AG10803 (cell line): ENCODE measurements around the gene NACA2.
"Not testable (repeated sequence)": the region's sequence is repeated elsewhere in the genome, so short reads cannot be mapped to it uniquely, and the experiment has no call there.

ENCODE experiments used
- DNase-seq: peaks from one replicate; pipeline ENCODE4 v3.0.0; 2010; ENCODE audit warnings: low read depth
- H3K4me3 ChIP-seq: 2 replicates; pipeline ENCODE4 v1.5.1; 2011; ENCODE audit warnings: mild to moderate bottlenecking, low read length, control low read depth
- TF ChIP-seq, protein P1 (sequence below): conservative IDR thresholded peaks from 2 replicates; pipeline ENCODE4 v1.5.1; 2011; ENCODE audit warnings: mild to moderate bottlenecking, low read length, control low read depth, inconsistent platforms

The NACA2 gene

DNA sequence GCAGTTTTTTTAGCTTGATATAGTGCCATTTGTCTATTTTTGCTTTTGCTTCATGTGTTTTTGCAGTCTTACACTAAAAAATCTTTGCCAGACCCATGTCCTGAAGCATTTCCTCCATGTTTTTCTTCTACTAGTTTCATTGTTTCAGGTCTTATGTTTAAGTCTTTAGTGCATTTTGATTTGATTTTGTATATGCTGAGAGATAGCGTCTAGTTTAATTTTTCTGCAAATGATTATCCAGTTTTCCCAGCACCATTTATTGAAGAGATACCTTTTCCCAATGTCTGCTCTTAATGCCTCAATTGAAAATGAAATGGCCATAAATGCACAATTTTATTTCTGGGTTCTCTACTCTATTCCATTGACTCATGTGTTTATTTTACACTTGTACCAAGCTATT, 40.8 kb upstream of the NACA2 start:
- H3K4me3 ChIP-seq = no peak overlapping the region
- DNase-seq = no peak
- TF ChIP-seq, protein P1, sequence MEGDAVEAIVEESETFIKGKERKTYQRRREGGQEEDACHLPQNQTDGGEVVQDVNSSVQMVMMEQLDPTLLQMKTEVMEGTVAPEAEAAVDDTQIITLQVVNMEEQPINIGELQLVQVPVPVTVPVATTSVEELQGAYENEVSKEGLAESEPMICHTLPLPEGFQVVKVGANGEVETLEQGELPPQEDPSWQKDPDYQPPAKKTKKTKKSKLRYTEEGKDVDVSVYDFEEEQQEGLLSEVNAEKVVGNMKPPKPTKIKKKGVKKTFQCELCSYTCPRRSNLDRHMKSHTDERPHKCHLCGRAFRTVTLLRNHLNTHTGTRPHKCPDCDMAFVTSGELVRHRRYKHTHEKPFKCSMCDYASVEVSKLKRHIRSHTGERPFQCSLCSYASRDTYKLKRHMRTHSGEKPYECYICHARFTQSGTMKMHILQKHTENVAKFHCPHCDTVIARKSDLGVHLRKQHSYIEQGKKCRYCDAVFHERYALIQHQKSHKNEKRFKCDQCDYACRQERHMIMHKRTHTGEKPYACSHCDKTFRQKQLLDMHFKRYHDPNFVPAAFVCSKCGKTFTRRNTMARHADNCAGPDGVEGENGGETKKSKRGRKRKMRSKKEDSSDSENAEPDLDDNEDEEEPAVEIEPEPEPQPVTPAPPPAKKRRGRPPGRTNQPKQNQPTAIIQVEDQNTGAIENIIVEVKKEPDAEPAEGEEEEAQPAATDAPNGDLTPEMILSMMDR = no peak

DNA sequence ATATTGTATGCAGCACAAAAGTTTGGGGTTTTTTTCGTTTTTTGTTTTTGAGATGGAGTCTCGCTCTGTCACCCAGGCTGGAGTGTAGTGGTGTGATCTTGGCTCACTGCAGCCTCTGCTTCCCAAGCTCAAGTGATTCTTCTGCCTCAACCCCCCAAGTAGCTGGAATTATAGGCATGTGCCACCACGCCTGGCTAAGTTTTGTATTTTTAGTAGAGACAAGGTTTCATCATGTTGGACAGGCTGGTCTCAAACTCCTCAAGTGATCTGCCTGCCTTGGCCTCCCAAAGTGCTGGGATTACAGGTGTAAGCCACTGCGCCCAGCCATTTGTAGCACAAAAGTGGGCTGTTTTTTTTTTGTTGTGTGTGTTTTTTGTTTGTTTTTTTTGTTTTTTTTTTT, 37.1 kb upstream of the NACA2 start:
- not testable (repeated sequence) for H3K4me3 ChIP-seq

DNA sequence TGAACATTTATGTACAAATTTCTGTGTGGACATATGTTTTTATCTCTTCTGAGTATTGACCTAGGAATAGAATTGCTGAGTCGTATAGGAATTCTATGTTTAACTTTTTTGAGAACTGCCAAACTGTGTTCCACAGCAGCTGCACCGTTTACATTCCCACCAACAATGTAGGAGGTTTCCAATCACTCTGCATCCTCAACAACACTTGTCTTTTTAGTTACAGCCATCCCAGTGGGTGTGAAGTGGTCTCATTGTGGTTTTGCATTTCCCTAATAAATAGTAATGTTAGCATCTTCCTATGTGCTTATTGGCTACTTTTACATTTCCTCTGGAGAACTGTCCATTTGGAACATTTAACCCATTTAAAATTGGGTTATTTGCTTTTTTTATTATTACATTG, 36.6 kb upstream of the NACA2 start:
- no peak for DNase-seq
- no peak overlapping the region for H3K4me3 ChIP-seq
- TF ChIP-seq, protein P1 = no peak

More for the DNA sequence above, 37.1 kb upstream of the NACA2 start:
- DNase-seq = not testable (repeated sequence)

DNA sequence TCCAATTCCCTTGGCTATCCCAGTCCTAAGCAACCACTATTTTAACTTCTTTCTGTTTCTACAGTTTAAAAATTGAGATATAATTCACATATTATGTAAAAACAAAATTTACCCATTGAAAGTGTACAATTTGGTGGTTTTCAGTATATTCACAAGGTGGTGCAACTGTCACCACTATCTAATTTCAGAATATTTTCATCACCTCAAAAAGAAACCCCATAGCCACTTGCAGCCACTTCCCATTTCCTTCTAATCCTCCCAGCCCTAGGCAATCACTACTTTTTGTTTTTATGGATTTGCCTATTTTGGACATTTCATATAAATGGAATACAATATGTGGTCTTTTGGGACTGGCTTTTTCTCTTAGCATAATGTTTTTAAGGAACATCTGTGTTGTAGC, 36.1 kb upstream of the NACA2 start:
- DNase-seq = no peak
- H3K4me3 ChIP-seq = no peak overlapping the region
- TF ChIP-seq, protein P1 = no peak

DNA sequence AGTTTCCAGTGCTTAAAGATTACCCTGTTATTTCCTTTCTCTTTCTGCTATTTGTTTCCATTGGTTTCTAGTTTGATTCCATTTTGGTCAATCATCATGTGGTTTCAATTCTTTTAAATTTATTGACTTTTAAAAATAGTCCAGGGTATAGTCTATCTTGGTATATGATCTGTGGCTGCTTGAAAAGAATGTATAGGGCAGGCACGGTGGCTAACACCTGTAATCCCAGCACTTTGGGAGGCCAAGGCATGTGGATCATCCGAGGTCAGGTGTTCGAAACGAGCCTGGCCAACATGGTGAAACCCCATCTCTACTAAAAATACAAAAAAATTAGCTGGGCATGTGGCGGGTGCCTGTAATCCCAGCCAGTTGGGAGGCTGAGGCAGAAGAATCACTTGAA, 34.5 kb upstream of the NACA2 start:
- TF ChIP-seq, protein P1 = no peak
- no peak overlapping the region for H3K4me3 ChIP-seq
- no peak for DNase-seq

DNA sequence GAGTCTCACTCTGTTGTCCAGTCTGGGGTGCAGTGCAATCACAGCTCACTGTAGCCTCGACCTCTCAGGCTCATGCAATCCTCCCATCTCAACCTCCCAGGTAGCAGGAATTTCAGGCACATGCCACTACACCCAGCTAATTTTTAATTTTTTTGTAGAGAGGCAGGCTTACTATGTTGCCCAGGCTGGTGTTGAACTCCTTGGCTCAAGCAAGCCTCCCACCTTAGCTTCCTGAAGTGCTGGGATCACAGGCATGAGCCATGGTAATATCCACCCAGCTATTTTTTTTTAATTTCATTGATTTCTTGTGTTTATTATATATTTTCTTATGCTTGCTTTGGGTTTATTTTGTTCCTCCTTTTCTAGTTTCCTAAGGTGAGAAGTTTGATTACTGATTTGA, 33.9 kb upstream of the NACA2 start:
- H3K4me3 ChIP-seq = no peak overlapping the region
- TF ChIP-seq, protein P1 = no peak
- no peak for DNase-seq

DNA sequence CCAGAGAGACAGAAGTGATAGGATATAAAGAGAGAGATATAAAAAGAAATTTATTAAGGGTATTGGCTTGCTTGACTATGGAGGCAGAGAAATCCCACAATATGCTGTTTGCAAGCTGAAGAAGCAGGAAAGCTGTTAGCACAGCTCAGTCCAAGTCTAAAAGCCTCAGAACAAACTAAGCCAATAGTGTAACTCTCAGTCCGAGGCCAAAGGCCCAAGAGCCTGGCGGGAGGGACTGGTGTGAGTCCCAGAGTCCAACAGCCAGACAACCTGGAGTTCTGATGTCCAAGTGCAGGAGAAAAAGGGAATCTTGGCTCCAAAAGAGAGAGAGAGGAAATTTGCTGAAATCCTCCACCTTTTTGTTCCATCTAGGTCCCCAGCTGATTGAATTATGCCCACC, 30.3 kb upstream of the NACA2 start:
- no peak overlapping the region for H3K4me3 ChIP-seq
- TF ChIP-seq, protein P1 = no peak
- DNase-seq = no peak

DNA sequence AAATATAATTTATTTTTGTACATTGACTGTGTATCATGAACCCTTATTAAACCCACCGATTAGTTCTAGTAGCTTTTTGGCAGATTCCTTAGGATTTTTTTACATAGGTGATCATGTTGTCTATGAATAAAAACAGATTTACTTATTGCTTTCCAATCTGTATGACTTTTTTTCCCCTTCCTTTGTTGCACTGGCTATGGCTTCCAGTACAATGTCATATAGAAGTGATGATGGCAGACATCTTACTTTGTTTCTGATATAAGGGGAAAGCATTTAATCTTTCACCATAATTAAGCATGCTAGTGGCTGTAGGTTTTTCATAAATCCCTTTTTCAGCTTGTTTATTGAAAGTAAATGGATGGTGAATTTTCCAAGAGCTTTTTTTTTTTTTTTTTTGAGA, 28.9 kb upstream of the NACA2 start:
- TF ChIP-seq, protein P1 = no peak
- no peak overlapping the region for H3K4me3 ChIP-seq
- DNase-seq = no peak
